GM10266 (cell line): ENCODE results near the gene KRTAP1-1.

Source experiments
- DNase-seq: peaks from one replicate; pipeline ENCODE4 v3.0.0; 2012; ENCODE audit errors: extremely low spot score
- CTCF ChIP-seq: IDR thresholded peaks from 2 replicates; pipeline ENCODE4 v1.5.1; 2012; ENCODE audit warnings: mild to moderate bottlenecking, low read depth; ENCODE audit not compliant: control insufficient read depth, insufficient read depth; ENCODE audit errors: missing control alignments

Gene KRTAP1-1

GRCh38 chr17:41013181-41013580 lies 28.1 kb downstream of the KRTAP1-1 start:
- no peak for DNase-seq

GRCh38 chr17:41012326-41013120 lies 28.7 kb downstream of the KRTAP1-1 start:
- DNase-seq, result no peak
- TF ChIP-seq CTCF, result no peak

More at GRCh38 chr17:41013181-41013580, 28.1 kb downstream of the KRTAP1-1 start:
- no peak for TF ChIP-seq CTCF

GRCh38 chr17:41010441-41010840 lies 30.8 kb downstream of the KRTAP1-1 start:
- no peak for DNase-seq
- TF ChIP-seq CTCF, result no peak

GRCh38 chr17:41009936-41010335 lies 31.3 kb downstream of the KRTAP1-1 start:
- no peak for DNase-seq
- TF ChIP-seq CTCF, result no peak

- DNase-seq, result no peak
- TF ChIP-seq CTCF, result no peak
Measured at GRCh38 chr17:41009301-41009760, 31.9 kb downstream of the KRTAP1-1 start.

DNA sequence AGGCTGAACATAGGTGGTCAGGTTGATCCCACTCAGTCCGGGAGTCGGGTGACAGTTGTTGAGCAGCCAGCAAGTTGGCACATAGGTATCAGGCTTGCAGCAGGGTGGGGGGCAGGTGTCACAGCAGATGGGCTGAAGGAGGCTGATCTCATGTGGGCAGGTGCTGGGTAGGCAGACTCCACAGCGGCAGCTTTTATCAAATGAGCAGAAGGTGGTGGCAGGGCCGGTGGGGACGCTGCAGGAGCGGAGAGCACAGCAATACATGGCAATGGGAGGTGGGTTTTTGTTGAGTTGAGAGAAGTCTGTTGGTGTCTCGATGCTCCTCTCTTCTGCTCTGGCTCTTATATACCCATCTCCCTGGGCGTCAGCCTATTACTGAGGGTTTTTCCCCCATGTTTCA lies 32.4 kb downstream of the KRTAP1-1 start, which contains the start of gene KRTAP3-1:
KRTAP3-1 (minus strand) TSS at position 318 of the 400 bp plus-strand sequence; CDS start at position 264, 54 bp downstream.
- no peak for TF ChIP-seq CTCF

GRCh38 chr17:41004397-41004796 lies 36.9 kb downstream of the KRTAP1-1 start:
- no peak for TF ChIP-seq CTCF
- DNase-seq, result no peak

More for the DNA sequence above, 32.4 kb downstream of the KRTAP1-1 start, which contains the start of gene KRTAP3-1:
- DNase-seq, result no peak
